Muscle of leg (tissue), 11 donors: ENCODE data around the gene RNF41. TPM values are rescaled to one million over a fixed set of nuclear protein-coding genes. Genes with fewer than 3 reads are reported as not detected.

ENCODE experiments used
- DNase-seq: peaks from one replicate; pipeline ENCODE4 v3.0.0; 2013
- H3K27ac ChIP-seq: one replicate; pipeline ENCODE4 v1.5.1; 2013; ENCODE audit warnings: mild to moderate bottlenecking, low read length, control low read depth
- H3K27me3 ChIP-seq: one replicate; pipeline ENCODE4 v1.6.1; 2013; ENCODE audit warnings: low read length; ENCODE audit not compliant: control insufficient read depth, insufficient read depth
- H3K36me3 ChIP-seq: one replicate; pipeline ENCODE4 v1.6.1; 2013; ENCODE audit warnings: low read length; ENCODE audit not compliant: control insufficient read depth, insufficient read depth
- H3K4me1 ChIP-seq: one replicate; pipeline ENCODE4 v1.6.1; 2013; ENCODE audit warnings: low read length; ENCODE audit not compliant: control insufficient read depth, insufficient read depth
- H3K4me3 ChIP-seq: one replicate; pipeline ENCODE4 v1.5.1; 2013; ENCODE audit warnings: low read length, control low read depth
- H3K9me3 ChIP-seq: replicated peaks from 2 replicates; pipeline ENCODE4 v1.6.1; 2013; ENCODE audit warnings: low read depth, low read length; ENCODE audit not compliant: control insufficient read depth
- WGBS: methylation state at CpG from one replicate; pipeline ENCODE4 v1.1.5; 2013; ENCODE audit warnings: missing lambda C conversion rate; ENCODE audit not compliant: insufficient coverage; 5-methylcytosine and 5-hydroxymethylcytosine counted together
- polyA plus RNA-seq, 8 donors: library from polyadenylated mRNA; unstranded; fragments of 120-200 nt; gene quantifications; one replicate each; pipeline versions ENCODE4 v1.2.1 to v1.2.3, GENCODE V29; 2013; ENCODE audit warnings: inconsistent platforms in 1 of 8, low replicate concordance in 1 of 8; ENCODE audit not compliant: insufficient read length in 8 of 8, insufficient read depth in 1 of 8
- total RNA-seq: library from RNA; stranded (reverse); fragments of 120-200 nt; gene quantifications from one replicate; pipeline ENCODE4 v1.2.4, GENCODE V29; 2013

The RNF41 gene
- total and polyA plus RNA-seq, 9 donors, result 35.5 to 49.3 (median 44.2) TPM

DNA sequence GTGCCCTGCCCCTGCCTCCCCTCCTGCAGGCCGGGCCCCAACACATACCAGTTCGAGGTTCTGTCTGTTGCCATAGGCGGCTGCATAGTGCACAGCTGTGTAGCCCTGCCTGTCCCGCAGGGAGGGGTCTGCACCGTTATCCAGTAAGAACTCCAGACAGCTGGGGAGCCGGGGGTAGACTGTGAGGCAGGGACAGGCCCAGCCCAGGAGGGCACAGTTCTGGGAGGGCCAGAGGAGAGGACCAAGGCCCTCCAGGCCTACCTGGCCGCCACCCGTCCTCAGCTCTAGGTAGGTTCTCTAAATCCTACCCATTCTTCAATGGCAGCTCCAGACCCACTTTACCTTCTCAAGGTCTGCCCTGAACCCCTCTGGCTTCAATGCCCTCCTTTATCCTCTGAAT lies 27.0 kb upstream of the RNF41 start:
- no peak overlapping the region for H3K4me3 ChIP-seq
- H3K4me1 ChIP-seq, result no peaks in the 10 kb centered on the region
- H3K9me3 ChIP-seq, result no peaks in the 10 kb centered on the region
- H3K27ac ChIP-seq, result no peak overlapping the region
- 81% methylated on average over 7 of the region's 8 CpGs for WGBS
- no peak for DNase-seq
- H3K27me3 ChIP-seq, result no peaks in the 10 kb centered on the region
- H3K36me3 ChIP-seq, result peaks cover 89% of the 10 kb centered on the region

DNA sequence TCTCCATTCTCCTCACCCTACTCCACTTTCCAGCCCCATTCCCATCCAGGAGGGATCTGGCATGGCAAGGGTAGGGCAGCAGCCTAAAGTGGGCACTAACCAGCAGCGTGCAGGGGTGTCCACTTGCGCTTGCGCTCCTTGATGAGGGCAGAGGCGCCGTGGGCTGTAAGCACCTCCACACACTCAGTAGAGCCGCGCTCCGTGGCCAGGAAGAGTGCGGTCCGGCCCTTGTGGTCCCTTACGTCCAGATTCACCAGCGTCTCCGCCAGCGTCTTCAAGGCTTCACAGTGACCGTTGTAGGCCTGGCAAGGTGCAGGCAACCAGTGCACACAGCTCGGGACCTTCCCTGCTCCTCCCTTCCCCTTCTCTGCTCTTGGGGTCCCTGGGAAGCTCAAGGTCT lies 26.2 kb upstream of the RNF41 start:
- Histone ChIP-seq H3K27me3 (no peaks in the 10 kb centered on the region), H3K4me3 (no peak overlapping the region), H3K4me1 (no peaks in the 10 kb centered on the region), H3K27ac (no peak overlapping the region), H3K9me3 (no peaks in the 10 kb centered on the region), H3K36me3 (peaks cover 89% of the 10 kb centered on the region)
- no peak for DNase-seq
- 91% methylated on average over 16 of the region's 16 CpGs for WGBS

DNA sequence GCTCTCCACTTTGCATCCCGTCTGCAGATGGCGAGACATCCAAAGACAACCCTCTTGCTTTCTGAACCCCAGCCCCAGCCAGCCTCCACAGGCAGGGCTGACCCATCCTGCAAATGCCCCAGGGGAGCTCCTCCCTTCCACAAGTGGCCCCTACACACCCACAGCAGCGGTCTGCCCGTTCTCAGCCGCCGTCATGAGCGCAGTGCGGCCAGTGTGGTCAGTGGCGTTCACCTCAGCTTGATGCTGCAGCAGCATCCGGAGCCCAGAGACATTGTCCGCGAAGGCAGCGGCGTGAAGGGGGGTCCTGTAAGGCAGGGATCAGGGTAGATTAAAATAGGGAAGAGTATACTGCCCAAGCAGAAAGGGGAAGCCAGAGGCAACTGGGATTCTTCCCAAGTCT lies 22.8 kb upstream of the RNF41 start:
- Histone ChIP-seq H3K4me3 (no peak overlapping the region), H3K4me1 (no peaks in the 10 kb centered on the region), H3K27me3 (no peaks in the 10 kb centered on the region), H3K27ac (no peak overlapping the region), H3K36me3 (peaks cover 92% of the 10 kb centered on the region), H3K9me3 (no peaks in the 10 kb centered on the region)
- WGBS, result 96% methylated on average over 11 of the region's 14 CpGs
- DNase-seq, result no peak

DNA sequence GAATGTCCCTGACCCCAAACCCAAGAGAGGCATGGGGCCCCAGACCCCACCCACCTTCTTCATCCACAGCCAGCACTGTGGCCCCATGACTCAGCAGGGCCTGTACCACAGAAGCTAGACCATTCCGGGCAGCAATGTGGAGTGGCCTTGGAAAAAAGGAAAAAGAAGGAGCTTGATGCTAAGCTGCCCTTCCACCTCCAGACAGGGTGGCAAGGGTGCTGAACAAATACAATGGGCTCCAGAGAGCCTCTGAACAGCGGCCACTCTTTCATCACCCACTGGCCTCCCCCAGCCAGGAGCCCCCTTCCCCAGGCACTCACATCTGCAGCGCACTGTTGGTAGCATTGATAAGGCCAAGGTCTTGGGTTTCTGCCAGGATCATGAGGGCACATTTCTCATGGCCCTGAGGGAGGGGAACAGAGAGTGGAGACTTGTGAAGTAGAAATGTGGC lies 22.0 kb upstream of the RNF41 start:
- H3K9me3 ChIP-seq, result no peaks in the 10 kb centered on the region
- WGBS, result no CpG with 5 or more reads among the region's 3 CpGs
- peaks cover 92% of the 10 kb centered on the region for H3K36me3 ChIP-seq
- DNase-seq, result no peak
- H3K27ac ChIP-seq, result no peak overlapping the region
- no peaks in the 10 kb centered on the region for H3K27me3 ChIP-seq
- H3K4me1 ChIP-seq, result no peaks in the 10 kb centered on the region
- H3K4me3 ChIP-seq, result no peak overlapping the region

DNA sequence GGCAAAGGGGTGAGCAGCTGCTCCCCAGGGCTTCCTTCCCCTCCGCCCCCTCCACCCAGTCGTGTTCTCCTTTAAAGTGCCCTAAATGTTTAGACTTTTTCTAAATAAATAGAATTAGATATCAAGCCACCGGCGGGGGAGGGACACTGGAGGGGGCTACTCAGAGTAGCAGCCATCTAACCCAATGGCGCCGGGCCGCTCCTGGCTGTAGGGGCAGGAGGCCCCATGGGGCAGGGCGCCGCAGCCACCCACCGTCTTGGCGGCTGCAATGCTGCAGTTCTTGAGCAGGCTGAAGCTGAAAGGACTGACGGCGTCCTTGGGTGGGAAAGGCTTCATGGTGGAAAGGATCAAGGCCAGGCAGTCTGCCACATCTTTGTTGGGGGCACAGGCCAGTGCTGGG lies 21.3 kb upstream of the RNF41 start:
- Histone ChIP-seq H3K27me3 (no peaks in the 10 kb centered on the region), H3K36me3 (peaks cover 86% of the 10 kb centered on the region), H3K27ac (no peak overlapping the region), H3K4me3 (no peak overlapping the region), H3K4me1 (no peaks in the 10 kb centered on the region), H3K9me3 (no peaks in the 10 kb centered on the region)
- WGBS, result 85% methylated on average over 8 of the region's 13 CpGs
- DNase-seq, result no peak

DNA sequence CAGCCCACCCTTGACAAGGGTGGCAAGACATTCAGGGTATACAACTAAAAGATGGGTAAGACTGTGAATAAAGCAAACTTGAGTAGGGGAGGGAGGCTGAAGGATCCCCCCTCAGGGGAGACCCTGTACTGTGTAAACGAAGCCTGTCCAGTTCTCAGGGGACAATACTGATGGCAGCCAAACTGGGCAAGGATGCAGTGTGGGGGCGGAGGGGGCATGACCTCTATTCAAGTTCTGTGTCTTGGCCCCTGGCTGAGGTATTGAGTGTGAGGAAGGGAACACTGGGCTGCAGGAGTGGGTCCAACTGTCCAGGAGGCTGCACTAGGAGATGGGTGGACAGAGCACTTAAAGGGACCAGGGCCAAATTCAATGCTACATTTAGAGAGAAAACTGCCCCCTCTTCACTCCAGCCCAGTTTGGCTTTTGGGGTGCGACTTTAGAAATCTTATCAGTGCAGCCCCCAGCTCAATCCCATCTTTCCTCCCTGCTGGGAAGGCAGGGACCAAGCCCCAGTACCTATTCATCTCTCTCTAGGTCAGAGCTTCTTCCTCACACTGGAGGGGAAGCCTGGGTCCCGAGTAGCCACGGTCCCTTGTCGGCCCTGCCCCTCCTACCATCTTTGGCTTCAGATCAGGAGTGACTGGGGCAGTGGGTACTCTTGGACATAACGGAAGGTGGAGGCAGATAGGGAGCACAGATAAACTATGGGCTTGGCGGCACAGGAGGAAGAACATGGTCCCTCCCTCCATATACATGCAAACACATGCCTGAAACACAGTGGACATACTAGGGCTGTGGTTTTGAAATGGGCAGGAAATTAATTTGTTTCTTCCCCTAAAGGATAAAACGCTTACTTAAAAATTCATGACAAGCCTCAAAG lies 19.9 kb upstream of the RNF41 start:
- WGBS, result 75% methylated on average over 3 of the region's 9 CpGs
- H3K9me3 ChIP-seq, result no peaks in the 10 kb centered on the region
- DNase-seq, result no peak
- no peak overlapping the region for H3K4me3 ChIP-seq
- H3K27me3 ChIP-seq, result no peaks in the 10 kb centered on the region
- peaks cover 81% of the 10 kb centered on the region for H3K36me3 ChIP-seq
- H3K27ac ChIP-seq, result no peak overlapping the region
- no peaks in the 10 kb centered on the region for H3K4me1 ChIP-seq

DNA sequence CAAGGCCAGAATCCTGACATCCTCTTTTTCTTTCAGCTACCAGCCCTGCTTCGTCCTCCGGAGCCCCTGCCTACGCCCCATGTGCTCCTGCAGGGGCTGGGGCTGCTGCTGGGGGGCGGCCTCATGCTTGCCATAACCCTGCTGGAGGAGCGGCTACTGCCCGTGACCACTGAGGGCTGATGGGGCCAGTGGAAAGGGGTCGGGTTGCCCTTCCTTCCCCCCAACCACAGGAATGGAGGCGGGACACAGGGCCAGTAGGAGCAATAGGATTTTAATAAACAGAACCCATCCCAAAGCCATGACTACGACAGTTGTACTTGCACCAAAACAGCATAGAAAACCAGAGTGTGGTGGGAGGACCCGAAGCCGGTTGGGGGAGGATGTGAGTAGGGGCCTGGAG lies 15.8 kb upstream of the RNF41 start:
- H3K27me3 ChIP-seq, result no peaks in the 10 kb centered on the region
- no peaks in the 10 kb centered on the region for H3K4me1 ChIP-seq
- H3K27ac ChIP-seq, result no peak overlapping the region
- no peak overlapping the region for H3K4me3 ChIP-seq
- DNase-seq, result no peak
- WGBS, result 64% methylated on average over 6 of the region's 11 CpGs
- H3K9me3 ChIP-seq, result no peaks in the 10 kb centered on the region
- peaks cover 55% of the 10 kb centered on the region for H3K36me3 ChIP-seq

DNA sequence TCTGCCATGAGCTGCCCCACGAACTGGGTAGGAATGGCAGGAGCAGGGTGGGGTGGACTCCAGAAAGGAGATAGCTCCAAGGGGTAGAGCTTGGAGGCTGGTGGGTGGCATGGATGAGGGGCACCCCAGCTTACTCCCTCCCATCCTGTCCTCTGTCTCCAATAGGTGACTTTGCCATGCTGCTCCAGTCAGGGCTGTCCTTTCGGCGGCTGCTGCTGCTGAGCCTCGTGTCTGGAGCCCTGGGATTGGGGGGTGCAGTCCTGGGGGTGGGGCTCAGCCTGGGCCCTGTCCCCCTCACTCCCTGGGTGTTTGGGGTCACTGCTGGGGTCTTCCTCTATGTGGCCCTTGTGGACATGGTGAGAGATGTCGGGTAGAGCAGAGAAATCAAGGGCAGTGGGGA lies 15.3 kb upstream of the RNF41 start:
- Histone ChIP-seq H3K36me3 (peaks cover 49% of the 10 kb centered on the region), H3K9me3 (no peaks in the 10 kb centered on the region), H3K4me1 (no peaks in the 10 kb centered on the region), H3K4me3 (no peak overlapping the region), H3K27me3 (no peaks in the 10 kb centered on the region), H3K27ac (no peak overlapping the region)
- 66% methylated on average over 3 of the region's 5 CpGs for WGBS
- no peak for DNase-seq

DNA sequence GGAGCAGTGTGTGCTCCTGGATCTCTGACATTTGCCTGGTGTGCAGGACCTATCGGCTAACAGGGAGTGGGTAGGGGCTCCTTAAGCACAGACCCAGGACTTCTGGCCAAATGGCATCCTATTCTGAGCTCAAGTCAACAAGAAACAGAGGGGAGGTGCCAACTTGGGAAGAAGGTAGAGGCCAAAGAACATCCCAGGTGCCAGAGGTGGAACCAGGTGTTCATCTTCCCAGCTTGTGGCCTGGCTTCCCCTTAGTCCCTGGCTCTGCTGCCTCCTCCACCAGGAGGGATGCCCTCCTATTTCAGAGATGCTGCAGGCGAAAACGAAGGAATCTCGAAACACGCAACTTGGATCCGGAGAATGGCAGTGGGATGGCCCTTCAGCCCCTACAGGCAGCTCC lies 14.4 kb upstream of the RNF41 start:
- H3K27me3 ChIP-seq, result no peaks in the 10 kb centered on the region
- WGBS, result 90% methylated on average over 6 of the region's 6 CpGs
- no peak for DNase-seq
- H3K4me3 ChIP-seq, result no peak overlapping the region
- no peak overlapping the region for H3K27ac ChIP-seq
- H3K36me3 ChIP-seq, result peaks cover 40% of the 10 kb centered on the region
- no peaks in the 10 kb centered on the region for H3K9me3 ChIP-seq
- H3K4me1 ChIP-seq, result no peaks in the 10 kb centered on the region

DNA sequence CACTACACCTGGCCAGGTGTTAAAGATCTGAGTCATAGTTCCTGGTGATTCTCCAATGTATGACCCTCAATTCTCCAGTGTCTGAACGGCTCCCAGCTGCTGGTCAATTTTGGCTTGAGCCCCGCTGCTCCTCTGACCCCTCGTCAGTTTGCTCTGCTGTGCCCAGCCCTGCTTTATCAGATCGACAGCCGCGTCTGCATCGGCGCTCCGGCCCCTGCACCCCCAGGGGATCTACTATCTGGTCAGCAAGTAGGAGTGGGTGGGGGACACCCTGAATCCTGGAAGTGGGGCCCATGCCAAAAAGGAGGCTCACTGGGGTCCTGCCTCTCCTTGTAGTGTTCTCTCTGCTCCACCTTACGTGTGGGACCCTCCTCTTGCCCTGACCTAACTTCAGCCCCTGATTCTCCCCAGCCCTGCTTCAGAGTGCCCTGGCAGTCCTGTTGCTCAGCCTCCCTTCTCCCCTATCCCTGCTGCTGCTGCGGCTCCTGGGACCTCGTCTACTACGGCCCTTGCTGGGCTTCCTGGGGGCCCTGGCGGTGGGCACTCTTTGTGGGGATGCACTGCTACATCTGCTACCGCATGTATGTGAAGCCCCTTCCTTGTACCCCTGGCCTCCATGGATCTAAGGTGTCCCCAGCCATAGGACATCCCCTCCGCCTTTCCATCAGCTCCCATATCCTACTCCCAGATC lies 13.2 kb upstream of the RNF41 start:
- DNase-seq, result no peak
- Histone ChIP-seq H3K27me3 (no peaks in the 10 kb centered on the region), H3K27ac (no peak overlapping the region), H3K4me3 (no peak overlapping the region), H3K4me1 (no peaks in the 10 kb centered on the region), H3K9me3 (no peaks in the 10 kb centered on the region), H3K36me3 (peaks cover 28% of the 10 kb centered on the region)
- 69% methylated on average over 9 of the region's 16 CpGs for WGBS
